Activated CD4-positive, alpha-beta T cell treated with anti-CD3 and anti-CD28 coated beads, Interleukin-2, Interleukin-6, amounts not matched to agents 100 ng/mL and 50 ng/mL, durations not matched to agents 16 hours and 8 hours (primary cell): Measurements from ENCODE around the gene ZFYVE28.

Experiments
- DNase-seq: peaks from one replicate; pipeline ENCODE4 v3.0.0-alpha.2; 2020

Gene ZFYVE28

GRCh38 chr4:2408976-2409375 is 9.5 kb downstream of the ZFYVE28 start:
- no peak for DNase-seq

- peak; percentile 32 for DNase-seq
Observed at GRCh38 chr4:2408401-2408958, 10.0 kb downstream of the ZFYVE28 start.

GRCh38 chr4:2407991-2408342 is 10.5 kb downstream of the ZFYVE28 start:
- no peak for DNase-seq

GRCh38 chr4:2406920-2407319 is 11.5 kb downstream of the ZFYVE28 start:
- DNase-seq, result no peak

GRCh38 chr4:2406406-2406805 is 12.0 kb downstream of the ZFYVE28 start:
- DNase-seq, result no peak

- DNase-seq, result no peak
Observed at GRCh38 chr4:2402941-2403340, 15.5 kb downstream of the ZFYVE28 start.

GRCh38 chr4:2402048-2402842 is 16.2 kb downstream of the ZFYVE28 start:
- peak; percentile 28 for DNase-seq

- no peak for DNase-seq
Observed at GRCh38 chr4:2401610-2401983, 16.8 kb downstream of the ZFYVE28 start.

- peak; percentile 50 for DNase-seq
Observed at GRCh38 chr4:2400841-2401609, 17.4 kb downstream of the ZFYVE28 start.

- DNase-seq, result no peak
Observed at GRCh38 chr4:2399631-2400190, 18.7 kb downstream of the ZFYVE28 start.

- DNase-seq, result no peak
Observed at GRCh38 chr4:2399216-2399615, 19.2 kb downstream of the ZFYVE28 start.

GRCh38 chr4:2397596-2398379 is 20.7 kb downstream of the ZFYVE28 start:
- DNase-seq, result no peak

- DNase-seq, result no peak
Observed at GRCh38 chr4:2396781-2397368, 21.6 kb downstream of the ZFYVE28 start.

- no peak for DNase-seq
Observed at GRCh38 chr4:2395584-2395983, 22.9 kb downstream of the ZFYVE28 start.

GRCh38 chr4:2395038-2395437 is 23.4 kb downstream of the ZFYVE28 start:
- DNase-seq, result no peak

GRCh38 chr4:2394528-2394927 is 23.9 kb downstream of the ZFYVE28 start:
- DNase-seq, result no peak

GRCh38 chr4:2393353-2394270 is 24.8 kb downstream of the ZFYVE28 start:
- DNase-seq, result no peak

GRCh38 chr4:2390784-2391421 is 27.5 kb downstream of the ZFYVE28 start:
- DNase-seq, result no peak

GRCh38 chr4:2390146-2390545 is 28.3 kb downstream of the ZFYVE28 start:
- no peak for DNase-seq

GRCh38 chr4:2389691-2390090 is 28.8 kb downstream of the ZFYVE28 start:
- no peak for DNase-seq
